Measurements from ENCODE around the gene IL1RAPL1.

GRCh38 chrX:28609003-28609402 is 21.8 kb downstream of the IL1RAPL1 start:
- TF ChIP-seq CTCF (IDR thresholded peaks at IDR 0.05; ENCODE audit: insufficient read depth, low read length, poor library complexity, severe bottlenecking) (no peak), EZH2phosphoT487 (conservative IDR thresholded peaks at IDR 0.05; ENCODE audit: low read length) (no peak)
